Suprapubic skin (tissue), 4 donors: ENCODE measurements around the gene OLFM1.

Experiments
- EP300 ChIP-seq: sonication (generic); formaldehyde crosslinking; IDR thresholded peaks from one replicate; pipeline ENCODE4 v1.6.1; 2017; ENCODE audit warnings: antibody characterized with exemption
- POLR2A ChIP-seq, 2 donors: fragments of 450-650 bp; IDR thresholded peaks; one replicate each; pipeline ENCODE4 v1.6.1; 2017; ENCODE audit warnings: antibody characterized with exemption in 2 of 2, mild to moderate bottlenecking in 2 of 2, moderate library complexity in 2 of 2
- POLR2AphosphoS5 ChIP-seq, 3 donors: sonication (generic); formaldehyde crosslinking; IDR thresholded peaks; one replicate each; pipeline ENCODE4 v1.6.1; 2017; ENCODE audit warnings: antibody characterized with exemption in 3 of 3
- TF ChIP-seq, protein P1 (sequence below), 2 donors: fragments of 200-600 bp in 1 of 2; fragments of 450-650 bp in 1 of 2; sonication (generic) in 1 of 2; IDR thresholded peaks; one replicate each; pipeline ENCODE4 v1.5.1; 2016 to 2019; ENCODE audit warnings: antibody characterized with exemption in 2 of 2, mild to moderate bottlenecking in 1 of 2, moderate library complexity in 1 of 2

DNA sequence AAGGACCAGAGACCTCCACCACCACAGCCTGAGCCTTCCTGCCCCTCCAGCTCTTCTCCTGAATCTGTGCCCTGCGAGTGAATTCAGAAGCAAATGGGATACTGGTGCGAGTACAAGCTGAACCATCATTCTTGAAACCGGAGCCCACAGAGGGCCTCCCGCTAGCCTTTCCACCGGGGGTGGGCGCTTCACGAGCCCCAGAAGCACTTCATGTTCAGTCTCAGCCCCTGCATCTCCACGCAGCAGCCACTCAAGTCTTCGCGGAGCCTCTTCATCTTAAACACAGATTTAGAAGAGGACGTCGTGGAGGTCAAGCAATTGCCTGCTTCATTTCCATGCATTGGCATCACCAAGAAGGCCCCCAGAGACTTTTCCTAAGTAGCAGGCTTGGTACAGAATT lies 26.0 kb upstream of the OLFM1 start:
- TF ChIP-seq, protein P1, sequence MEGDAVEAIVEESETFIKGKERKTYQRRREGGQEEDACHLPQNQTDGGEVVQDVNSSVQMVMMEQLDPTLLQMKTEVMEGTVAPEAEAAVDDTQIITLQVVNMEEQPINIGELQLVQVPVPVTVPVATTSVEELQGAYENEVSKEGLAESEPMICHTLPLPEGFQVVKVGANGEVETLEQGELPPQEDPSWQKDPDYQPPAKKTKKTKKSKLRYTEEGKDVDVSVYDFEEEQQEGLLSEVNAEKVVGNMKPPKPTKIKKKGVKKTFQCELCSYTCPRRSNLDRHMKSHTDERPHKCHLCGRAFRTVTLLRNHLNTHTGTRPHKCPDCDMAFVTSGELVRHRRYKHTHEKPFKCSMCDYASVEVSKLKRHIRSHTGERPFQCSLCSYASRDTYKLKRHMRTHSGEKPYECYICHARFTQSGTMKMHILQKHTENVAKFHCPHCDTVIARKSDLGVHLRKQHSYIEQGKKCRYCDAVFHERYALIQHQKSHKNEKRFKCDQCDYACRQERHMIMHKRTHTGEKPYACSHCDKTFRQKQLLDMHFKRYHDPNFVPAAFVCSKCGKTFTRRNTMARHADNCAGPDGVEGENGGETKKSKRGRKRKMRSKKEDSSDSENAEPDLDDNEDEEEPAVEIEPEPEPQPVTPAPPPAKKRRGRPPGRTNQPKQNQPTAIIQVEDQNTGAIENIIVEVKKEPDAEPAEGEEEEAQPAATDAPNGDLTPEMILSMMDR (IDR thresholded peaks at IDR 0.05): no peak
- no peak for TF ChIP-seq POLR2A (IDR thresholded peaks at IDR 0.05)
- no peak for TF ChIP-seq EP300
- TF ChIP-seq POLR2AphosphoS5 (IDR thresholded peaks at IDR 0.05): no peak
